Esophagus squamous epithelium (tissue), 4 donors: Measurements from ENCODE around the gene ACER2.

Experiments used
- CTCF ChIP-seq, 6 experiments: fragments of 450-650 bp in 4 of 6; fragments of 200-600 bp in 2 of 6; sonication (generic) in 2 of 6; IDR thresholded peaks; one replicate each; pipeline ENCODE4 v1.5.1; 2016 to 2019; ENCODE audit warnings: antibody characterized with exemption in 6 of 6, mild to moderate bottlenecking in 4 of 6, moderate library complexity in 4 of 6
- POLR2A ChIP-seq, 4 donors: fragments of 450-650 bp; IDR thresholded peaks; one replicate each; pipeline ENCODE4 v1.6.1; 2017; ENCODE audit warnings: antibody characterized with exemption in 4 of 4, mild to moderate bottlenecking in 4 of 4, moderate library complexity in 3 of 4

- TF ChIP-seq CTCF (IDR thresholded peaks at IDR 0.05): no peak
- no peak for TF ChIP-seq POLR2A (IDR thresholded peaks at IDR 0.05)
These were observed 21.5 kb upstream of the ACER2 start for GRCh38 chr9:19387317-19387716.
